KBM-7 (cell line): ENCODE results near the gene EML4.
A peak's percentile ranks its signal among the peaks of the same experiment; 100 is the strongest.
"Not testable (repeated sequence)": the region's sequence is repeated elsewhere in the genome, so short reads cannot be mapped to it uniquely, and the experiment has no call there.

ENCODE experiments used
- DNase-seq: peaks from one replicate; pipeline ENCODE4 v3.0.0-alpha.2; 2015
- in situ Hi-C: fragments of 300-500 bp; cut with MboI; formaldehyde crosslinking; loops from 2 replicates; pipeline ENCODE4 v1.14.3; 2020; ENCODE audit warnings: low sequenced_read_pairs, low pct_unique_long_range_greater_than_20kb, mixed read lengths

Gene EML4

GRCh38 chr2:42316910-42317309 is 147.8 kb downstream of the EML4 start:
- DNase-seq = no peak
- in situ Hi-C loops = loop anchor here (25.0 kb wide), 1 partner anchor 455 kb away; no protein-coding TSS in a partner anchor

GRCh38 chr2:42317486-42317885 is 148.3 kb downstream of the EML4 start:
- no peak for DNase-seq
- in situ Hi-C loops = loop anchor here (25.0 kb wide), 1 partner anchor 455 kb away; no protein-coding TSS in a partner anchor

GRCh38 chr2:42317945-42318344 is 148.8 kb downstream of the EML4 start:
- in situ Hi-C loops = loop anchor here (25.0 kb wide), 1 partner anchor 456 kb away; no protein-coding TSS in a partner anchor

GRCh38 chr2:42319265-42319664 is 150.1 kb downstream of the EML4 start:
- in situ Hi-C loops = loop anchor here (25.0 kb wide), 1 partner anchor 457 kb away; no protein-coding TSS in a partner anchor
- no peak for DNase-seq

More at GRCh38 chr2:42317945-42318344, 148.8 kb downstream of the EML4 start:
- no peak for DNase-seq

GRCh38 chr2:42321452-42322064 is 152.4 kb downstream of the EML4 start:
- no peak for DNase-seq

GRCh38 chr2:42324244-42324643 is 155.1 kb downstream of the EML4 start:
- in situ Hi-C loops = loop anchor here (25.0 kb wide), 1 partner anchor 462 kb away; no protein-coding TSS in a partner anchor
- DNase-seq = no peak

More at GRCh38 chr2:42321452-42322064, 152.4 kb downstream of the EML4 start:
- in situ Hi-C loops = loop anchor here (25.0 kb wide), 1 partner anchor 459 kb away; no protein-coding TSS in a partner anchor

GRCh38 chr2:42324949-42325348 is 155.8 kb downstream of the EML4 start:
- DNase-seq = no peak
- in situ Hi-C loops = loop anchor here (25.0 kb wide), 2 partner anchors 238 to 463 kb away; no protein-coding TSS in a partner anchor

GRCh38 chr2:42325609-42326008 is 156.5 kb downstream of the EML4 start:
- no peak for DNase-seq
- in situ Hi-C loops = loop anchor here (25.0 kb wide), 1 partner anchor 238 kb away; no protein-coding TSS in a partner anchor

GRCh38 chr2:42327125-42327524 is 158.0 kb downstream of the EML4 start:
- no peak for DNase-seq
- in situ Hi-C loops = loop anchor here (25.0 kb wide), 1 partner anchor 240 kb away; no protein-coding TSS in a partner anchor

GRCh38 chr2:42328148-42328833 is 159.1 kb downstream of the EML4 start:
- in situ Hi-C loops = loop anchor here (25.0 kb wide), 1 partner anchor 241 kb away; no protein-coding TSS in a partner anchor
- DNase-seq = peak; percentile 51

GRCh38 chr2:42328923-42329322 is 159.8 kb downstream of the EML4 start:
- no peak for DNase-seq
- in situ Hi-C loops = loop anchor here (25.0 kb wide), 1 partner anchor 242 kb away; no protein-coding TSS in a partner anchor

- in situ Hi-C loops = loop anchor here (25.0 kb wide), 1 partner anchor 242 kb away; no protein-coding TSS in a partner anchor
- DNase-seq = no peak
These were observed 160.6 kb downstream of the EML4 start for GRCh38 chr2:42329736-42330135.

- in situ Hi-C loops = loop anchor here (25.0 kb wide), 1 partner anchor 244 kb away; no protein-coding TSS in a partner anchor
- no peak for DNase-seq
These were observed 162.6 kb downstream of the EML4 start for GRCh38 chr2:42331569-42332284.

- DNase-seq = no peak
- in situ Hi-C loops = loop anchor here (25.0 kb wide), 1 partner anchor 245 kb away; no protein-coding TSS in a partner anchor
These were observed 163.4 kb downstream of the EML4 start for GRCh38 chr2:42332575-42332974.

- in situ Hi-C loops = loop anchor here (25.0 kb wide), 1 partner anchor 246 kb away; no protein-coding TSS in a partner anchor
- DNase-seq = no peak
These were observed 164.4 kb downstream of the EML4 start for GRCh38 chr2:42333579-42333978.

GRCh38 chr2:42334220-42334619 is 165.1 kb downstream of the EML4 start:
- in situ Hi-C loops = loop anchor here (25.0 kb wide), 1 partner anchor 247 kb away; no protein-coding TSS in a partner anchor

GRCh38 chr2:42334865-42335264 is 165.7 kb downstream of the EML4 start:
- not testable (repeated sequence) for DNase-seq
- in situ Hi-C loops = loop anchor here (25.0 kb wide), 1 partner anchor 248 kb away; no protein-coding TSS in a partner anchor

More at GRCh38 chr2:42334220-42334619, 165.1 kb downstream of the EML4 start:
- no peak for DNase-seq

GRCh38 chr2:42335514-42336104 is 166.5 kb downstream of the EML4 start:
- in situ Hi-C loops = loop anchor here (25.0 kb wide), 1 partner anchor 248 kb away; no protein-coding TSS in a partner anchor
- no peak for DNase-seq
